ENCODE results near the gene TNS3. TPM values are rescaled to one million over a fixed set of nuclear protein-coding genes. Genes with fewer than 3 reads are reported as not detected.

TNS3 gene
- polyA plus RNA-seq, 1 of the 3 experiments (the other 2 are of a cell fraction), result 72.3 TPM

GRCh38 chr7:47474937-47475879, 106.7 kb downstream of the TNS3 start (continued):
- no peak; the same call in 1 of the 2 replicates for TF ChIP-seq FOSL2 (IDR thresholded peaks at IDR 0.05; ENCODE audit: borderline replicate concordance, low read depth)
- TF ChIP-seq RAD21 (IDR thresholded peaks at IDR 0.05; ENCODE audit: low read length), result no peak
- no peak; the same call in 1 of the 2 replicates for TF ChIP-seq NFIC (IDR thresholded peaks at IDR 0.05; ENCODE audit: borderline replicate concordance)
- no peak; a peak in 1 of 4 replicates for TF ChIP-seq EP300 (IDR thresholded peaks at IDR 0.05; ENCODE audit: borderline replicate concordance in 1 of 2, low read depth in 1 of 2, low read length in 1 of 2)
- TF ChIP-seq, protein P1, sequence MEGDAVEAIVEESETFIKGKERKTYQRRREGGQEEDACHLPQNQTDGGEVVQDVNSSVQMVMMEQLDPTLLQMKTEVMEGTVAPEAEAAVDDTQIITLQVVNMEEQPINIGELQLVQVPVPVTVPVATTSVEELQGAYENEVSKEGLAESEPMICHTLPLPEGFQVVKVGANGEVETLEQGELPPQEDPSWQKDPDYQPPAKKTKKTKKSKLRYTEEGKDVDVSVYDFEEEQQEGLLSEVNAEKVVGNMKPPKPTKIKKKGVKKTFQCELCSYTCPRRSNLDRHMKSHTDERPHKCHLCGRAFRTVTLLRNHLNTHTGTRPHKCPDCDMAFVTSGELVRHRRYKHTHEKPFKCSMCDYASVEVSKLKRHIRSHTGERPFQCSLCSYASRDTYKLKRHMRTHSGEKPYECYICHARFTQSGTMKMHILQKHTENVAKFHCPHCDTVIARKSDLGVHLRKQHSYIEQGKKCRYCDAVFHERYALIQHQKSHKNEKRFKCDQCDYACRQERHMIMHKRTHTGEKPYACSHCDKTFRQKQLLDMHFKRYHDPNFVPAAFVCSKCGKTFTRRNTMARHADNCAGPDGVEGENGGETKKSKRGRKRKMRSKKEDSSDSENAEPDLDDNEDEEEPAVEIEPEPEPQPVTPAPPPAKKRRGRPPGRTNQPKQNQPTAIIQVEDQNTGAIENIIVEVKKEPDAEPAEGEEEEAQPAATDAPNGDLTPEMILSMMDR (IDR thresholded peaks at IDR 0.05), result no peak; the same call in 1 of the 2 replicates
- TF ChIP-seq REST (IDR thresholded peaks at IDR 0.05; ENCODE audit: low read depth, low read length), result 0 out of 2 replicates have a peak, but pooled peaks have one; percentile 23
- no peak for TF ChIP-seq RFX5 (IDR thresholded peaks at IDR 0.05; ENCODE audit: low read length)
- TF ChIP-seq JUND (IDR thresholded peaks at IDR 0.05), result no peak; the same call in 1 of the 2 replicates
- TF ChIP-seq RXRA (IDR thresholded peaks at IDR 0.05; ENCODE audit: borderline replicate concordance, low read depth), result no peak; the same call in 1 of the 2 replicates
- TF ChIP-seq GABPA (IDR thresholded peaks at IDR 0.05; ENCODE audit: low read depth), result no peak
- TF ChIP-seq, protein P2, sequence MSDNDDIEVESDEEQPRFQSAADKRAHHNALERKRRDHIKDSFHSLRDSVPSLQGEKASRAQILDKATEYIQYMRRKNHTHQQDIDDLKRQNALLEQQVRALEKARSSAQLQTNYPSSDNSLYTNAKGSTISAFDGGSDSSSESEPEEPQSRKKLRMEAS (IDR thresholded peaks at IDR 0.05; ENCODE audit: low read depth), result 0 out of 2 replicates have a peak, but pooled peaks have one; percentile 47
- no peak for TF ChIP-seq CHD2 (IDR thresholded peaks at IDR 0.05; ENCODE audit: low read length, partially characterized antibody)
- no peak for TF ChIP-seq NRF1 (IDR thresholded peaks at IDR 0.05; ENCODE audit: low read depth, low read length)
- TF ChIP-seq PBX3 (IDR thresholded peaks at IDR 0.05), result no peak
- no peak for TF ChIP-seq MXI1 (IDR thresholded peaks at IDR 0.05; ENCODE audit: low read depth, low read length)
- peak; percentile 34; the same call in 1 of the 2 replicates for TF ChIP-seq TAF1 (IDR thresholded peaks at IDR 0.05; ENCODE audit: borderline replicate concordance, low read depth, low read length)
- no peak for TF ChIP-seq RCOR1 (IDR thresholded peaks at IDR 0.05; ENCODE audit: low read length)
- no peak for TF ChIP-seq TEAD4 (IDR thresholded peaks at IDR 0.05; ENCODE audit: borderline replicate concordance, insufficient read depth)
- TF ChIP-seq GATA2 (CRISPR knock-in tag; IDR thresholded peaks at IDR 0.05), result no peak
- no peak for TF ChIP-seq MEF2A (IDR thresholded peaks at IDR 0.05; ENCODE audit: borderline replicate concordance, low read depth)
- TF ChIP-seq ELF1 (IDR thresholded peaks at IDR 0.05), result no peak
- peak; percentile 85; the same call in 1 of the 2 replicates for TF ChIP-seq TCF12 (IDR thresholded peaks at IDR 0.05)
- TF ChIP-seq, protein P3, sequence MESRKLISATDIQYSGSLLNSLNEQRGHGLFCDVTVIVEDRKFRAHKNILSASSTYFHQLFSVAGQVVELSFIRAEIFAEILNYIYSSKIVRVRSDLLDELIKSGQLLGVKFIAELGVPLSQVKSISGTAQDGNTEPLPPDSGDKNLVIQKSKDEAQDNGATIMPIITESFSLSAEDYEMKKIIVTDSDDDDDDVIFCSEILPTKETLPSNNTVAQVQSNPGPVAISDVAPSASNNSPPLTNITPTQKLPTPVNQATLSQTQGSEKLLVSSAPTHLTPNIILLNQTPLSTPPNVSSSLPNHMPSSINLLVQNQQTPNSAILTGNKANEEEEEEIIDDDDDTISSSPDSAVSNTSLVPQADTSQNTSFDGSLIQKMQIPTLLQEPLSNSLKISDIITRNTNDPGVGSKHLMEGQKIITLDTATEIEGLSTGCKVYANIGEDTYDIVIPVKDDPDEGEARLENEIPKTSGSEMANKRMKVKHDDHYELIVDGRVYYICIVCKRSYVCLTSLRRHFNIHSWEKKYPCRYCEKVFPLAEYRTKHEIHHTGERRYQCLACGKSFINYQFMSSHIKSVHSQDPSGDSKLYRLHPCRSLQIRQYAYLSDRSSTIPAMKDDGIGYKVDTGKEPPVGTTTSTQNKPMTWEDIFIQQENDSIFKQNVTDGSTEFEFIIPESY (IDR thresholded peaks at IDR 0.05; ENCODE audit: borderline replicate concordance, low read depth), result no peak

Measured in SK-N-SH (cell line).